DLD1 (cell line): ENCODE results near the gene CEBPE.

Experiments
- in situ Hi-C: cut with HindIII; loops from 2 replicates; pipeline ENCODE4 v1.10.0; 2017; ENCODE audit warnings: low sequenced_read_pairs

Gene CEBPE

GRCh38 chr14:23085458-23085857 is 33.6 kb downstream of the CEBPE start:
- in situ Hi-C loops = no loop called here

- in situ Hi-C loops = no loop called here
Measured at GRCh38 chr14:23080474-23080873, 38.6 kb downstream of the CEBPE start.

- in situ Hi-C loops = no loop called here
Measured at GRCh38 chr14:23079716-23080115, 39.3 kb downstream of the CEBPE start.

GRCh38 chr14:23078692-23079116 is 40.4 kb downstream of the CEBPE start:
- in situ Hi-C loops = no loop called here

- in situ Hi-C loops = no loop called here
Measured at GRCh38 chr14:23077962-23078361, 41.1 kb downstream of the CEBPE start.

DNA sequence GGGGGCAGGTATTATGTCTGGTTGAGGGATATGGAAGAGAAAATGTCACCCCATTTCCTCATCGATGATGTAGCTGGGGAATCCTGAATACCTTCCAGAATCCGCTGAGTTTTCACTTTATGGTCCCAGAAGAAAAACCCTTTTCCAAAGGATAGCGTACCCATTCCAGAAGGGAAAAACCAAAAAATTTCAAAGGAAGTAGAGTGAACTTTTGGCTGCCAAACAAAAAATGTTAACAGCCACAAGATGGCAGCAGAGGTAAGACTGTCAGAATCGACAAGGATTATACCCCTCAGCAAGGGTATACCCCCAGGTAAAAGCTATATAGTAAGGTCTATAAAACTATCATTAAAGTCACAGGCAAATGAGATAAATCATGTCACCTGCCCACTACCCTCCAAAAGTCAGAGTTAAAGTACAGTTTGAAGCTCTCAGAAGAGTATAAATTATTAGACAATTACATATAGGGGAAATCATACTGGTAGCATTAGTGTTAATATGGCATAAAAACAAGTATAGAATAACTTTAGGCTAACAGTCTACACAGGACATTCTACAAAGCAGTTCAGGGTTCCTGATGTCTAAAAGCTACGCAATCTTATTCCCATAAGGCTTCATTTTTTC is 42.2 kb downstream of the CEBPE start:
- in situ Hi-C loops = no loop called here

DNA sequence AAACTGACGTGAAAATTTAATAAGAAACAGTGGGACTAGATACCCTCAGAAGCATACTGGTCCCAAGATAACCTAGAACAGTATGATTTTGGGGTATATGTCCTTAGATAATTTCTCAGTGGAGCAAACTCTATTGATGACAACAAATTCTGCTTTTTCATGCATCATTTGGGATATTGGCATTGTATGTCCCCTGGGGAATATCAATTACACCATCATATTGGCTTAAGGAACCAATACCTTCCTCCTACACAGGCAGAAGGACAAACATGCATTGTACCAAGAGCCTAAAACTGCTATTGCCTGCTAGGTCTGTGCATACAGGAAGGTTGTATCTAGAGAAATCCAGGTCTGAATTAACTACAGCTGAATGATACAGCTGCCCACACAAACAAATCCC is 44.1 kb downstream of the CEBPE start:
- in situ Hi-C loops = no loop called here

- in situ Hi-C loops = no loop called here
Measured at GRCh38 chr14:23071921-23072539, 47.0 kb downstream of the CEBPE start.

- in situ Hi-C loops = no loop called here
Measured at GRCh38 chr14:23071244-23071920, 47.7 kb downstream of the CEBPE start.

DNA sequence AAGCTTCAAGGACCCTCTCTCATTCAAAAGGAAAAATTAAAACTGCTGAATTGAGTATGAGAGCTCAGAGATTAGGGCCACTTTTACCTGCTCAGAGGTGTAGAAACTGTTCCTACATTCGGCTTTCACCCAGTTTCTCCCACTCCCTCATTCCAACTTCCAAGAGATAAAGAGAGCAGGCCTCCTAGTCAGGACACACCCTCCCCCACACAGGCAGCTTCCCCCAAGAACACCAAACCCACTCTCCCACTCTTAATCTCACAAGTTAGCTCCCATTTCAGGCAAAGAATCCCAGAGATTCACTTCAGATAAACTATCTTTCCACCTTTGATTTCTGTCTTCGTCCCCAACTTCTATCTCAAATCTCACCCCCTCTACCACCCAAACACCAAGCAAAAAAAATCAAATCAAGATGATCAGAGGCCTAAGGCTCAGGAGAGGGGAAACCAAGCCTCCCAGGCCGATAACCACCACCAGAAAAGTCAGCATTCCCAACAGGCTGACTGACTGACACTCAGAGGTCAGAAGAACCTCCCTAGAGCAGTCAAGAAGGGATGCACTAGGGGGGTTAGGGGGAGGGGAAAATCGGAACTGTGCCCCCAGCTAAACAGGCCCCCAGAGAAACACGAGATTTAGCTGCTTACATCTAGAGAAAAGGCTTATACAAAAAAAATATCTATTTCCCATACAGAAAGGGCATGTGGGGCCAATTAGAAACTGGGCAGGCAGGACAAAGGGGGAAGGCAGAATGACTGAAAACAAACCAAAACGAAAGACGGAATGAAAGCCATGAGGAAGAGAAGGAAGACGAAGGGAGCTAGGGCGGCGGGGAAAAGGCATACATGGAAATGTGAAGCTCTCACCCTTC is 48.6 kb downstream of the CEBPE start:
- in situ Hi-C loops = no loop called here

DNA sequence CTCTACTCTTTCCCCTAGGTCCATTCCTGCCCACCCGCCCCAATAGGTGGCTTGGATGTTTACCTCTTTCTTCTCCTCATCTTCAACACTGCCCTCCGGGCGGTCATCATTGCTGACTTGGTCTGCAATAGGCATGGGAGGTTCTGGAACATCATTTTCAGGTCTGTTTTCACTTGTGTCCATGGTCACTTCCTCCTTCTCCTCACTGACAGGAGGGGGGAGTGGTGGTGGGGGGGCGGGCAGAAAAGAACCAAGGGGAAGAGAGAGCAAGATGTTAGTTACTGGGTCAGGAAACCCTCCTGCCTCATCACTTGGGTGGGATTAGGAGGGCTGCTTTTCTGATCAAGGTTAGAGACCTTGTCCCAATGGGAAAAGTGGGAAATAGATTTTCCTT is 49.6 kb downstream of the CEBPE start:
- in situ Hi-C loops = no loop called here

- in situ Hi-C loops = no loop called here
Measured at GRCh38 chr14:23068789-23069412, 50.2 kb downstream of the CEBPE start.

- in situ Hi-C loops = no loop called here
Measured at GRCh38 chr14:23067847-23068788, 50.9 kb downstream of the CEBPE start.
